Tibial nerve (tissue), 3 donors: ENCODE results near the gene FXYD7.
"Not testable (repeated sequence)": the region's sequence is repeated elsewhere in the genome, so short reads cannot be mapped to it uniquely, and the experiment has no call there.

Experiments
- CTCF ChIP-seq, 5 experiments: fragments of 200-600 bp in 3 of 5; fragments of 450-650 bp in 2 of 5; sonication (generic) in 3 of 5; IDR thresholded peaks; one replicate each; pipeline ENCODE4 v1.5.1; 2016 to 2019; ENCODE audit warnings: antibody characterized with exemption in 5 of 5, mild to moderate bottlenecking in 3 of 5, moderate library complexity in 2 of 5
- POLR2A ChIP-seq, 2 donors: fragments of 450-650 bp; IDR thresholded peaks; one replicate each; pipeline ENCODE4 v1.6.1; 2017; ENCODE audit warnings: antibody characterized with exemption in 2 of 2, mild to moderate bottlenecking in 2 of 2, moderate library complexity in 2 of 2

- not testable (repeated sequence) for TF ChIP-seq CTCF, POLR2A (IDR thresholded peaks at IDR 0.05)
These were observed 53.8 kb downstream of the FXYD7 start for GRCh38 chr19:35196861-35197260.
